ENCODE results near the gene RIMBP2.

DNA sequence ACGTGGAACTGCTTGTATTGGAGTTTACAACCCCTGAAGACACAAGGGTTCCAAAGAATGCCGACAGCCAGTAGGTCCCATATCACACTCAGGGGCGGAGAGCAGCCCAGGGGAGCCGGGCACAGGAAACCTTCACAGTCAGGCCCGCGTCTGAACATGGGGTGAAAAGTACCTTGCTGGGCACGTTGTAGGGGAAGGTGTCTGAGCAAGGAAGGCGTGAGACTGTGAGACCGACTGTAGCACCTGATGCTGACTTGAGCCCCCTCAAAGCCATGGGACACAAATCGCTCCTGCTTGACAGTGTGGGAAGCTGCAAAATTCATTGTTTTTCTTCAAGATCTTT is 14.7 kb downstream of the RIMBP2 start:
- no peak for TF ChIP-seq POLR2A (IDR thresholded peaks at IDR 0.05)
- TF ChIP-seq, protein P1, sequence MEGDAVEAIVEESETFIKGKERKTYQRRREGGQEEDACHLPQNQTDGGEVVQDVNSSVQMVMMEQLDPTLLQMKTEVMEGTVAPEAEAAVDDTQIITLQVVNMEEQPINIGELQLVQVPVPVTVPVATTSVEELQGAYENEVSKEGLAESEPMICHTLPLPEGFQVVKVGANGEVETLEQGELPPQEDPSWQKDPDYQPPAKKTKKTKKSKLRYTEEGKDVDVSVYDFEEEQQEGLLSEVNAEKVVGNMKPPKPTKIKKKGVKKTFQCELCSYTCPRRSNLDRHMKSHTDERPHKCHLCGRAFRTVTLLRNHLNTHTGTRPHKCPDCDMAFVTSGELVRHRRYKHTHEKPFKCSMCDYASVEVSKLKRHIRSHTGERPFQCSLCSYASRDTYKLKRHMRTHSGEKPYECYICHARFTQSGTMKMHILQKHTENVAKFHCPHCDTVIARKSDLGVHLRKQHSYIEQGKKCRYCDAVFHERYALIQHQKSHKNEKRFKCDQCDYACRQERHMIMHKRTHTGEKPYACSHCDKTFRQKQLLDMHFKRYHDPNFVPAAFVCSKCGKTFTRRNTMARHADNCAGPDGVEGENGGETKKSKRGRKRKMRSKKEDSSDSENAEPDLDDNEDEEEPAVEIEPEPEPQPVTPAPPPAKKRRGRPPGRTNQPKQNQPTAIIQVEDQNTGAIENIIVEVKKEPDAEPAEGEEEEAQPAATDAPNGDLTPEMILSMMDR (IDR thresholded peaks at IDR 0.05): no peak

All from uterus (tissue), 2 donors.